SK-N-MC (cell line): ENCODE results near the gene MSANTD2.

Experiments used
- DNase-seq: peaks from one replicate; pipeline ENCODE4 v3.0.0-alpha.2; 2011; ENCODE audit warnings: low read depth, low spot score
- H3K27ac ChIP-seq: fragments of 200-600 bp; sonication (generic); 2 replicates; pipeline ENCODE4 v1.5.1; 2016; ENCODE audit warnings: mixed run types
- H3K36me3 ChIP-seq: fragments of 200-600 bp; sonication (generic); 2 replicates; pipeline ENCODE4 v1.6.1; 2017; ENCODE audit warnings: antibody characterized with exemption, low read length, mixed read lengths; ENCODE audit not compliant: insufficient read depth
- H3K4me3 ChIP-seq: fragments of 200-600 bp; sonication (generic); 2 replicates; pipeline ENCODE4 v1.5.1; 2016
- H3K9ac ChIP-seq: fragments of 200-600 bp; sonication (generic); 2 replicates; pipeline ENCODE4 v1.8.0; 2017; ENCODE audit warnings: mixed run types, mixed read lengths; ENCODE audit not compliant: insufficient read length
- H3K9me3 ChIP-seq: fragments of 200-600 bp; sonication (generic); 2 replicates; pipeline ENCODE4 v1.6.1; 2017; ENCODE audit warnings: low read depth, mild to moderate bottlenecking, antibody characterized with exemption, low read length, moderate library complexity, mixed read lengths
- EZH2 ChIP-seq: fragments of 200-600 bp; sonication (generic); IDR thresholded peaks from one replicate; pipeline ENCODE4 v1.6.1; 2017; ENCODE audit warnings: antibody characterized with exemption
- FOXP2 ChIP-seq: optimal IDR thresholded peaks from 2 replicates; pipeline ENCODE3; 2011; ENCODE audit warnings: mild to moderate bottlenecking, moderate library complexity; ENCODE audit not compliant: insufficient read depth; ENCODE audit errors: extremely low read length, control extremely low read depth
- POLR2AphosphoS5 ChIP-seq: IDR thresholded peaks from 2 replicates; pipeline ENCODE4 v1.6.1; 2012; ENCODE audit warnings: mild to moderate bottlenecking, low read depth, low read length, borderline replicate concordance

MSANTD2 gene

GRCh38 chr11:124760806-124761205, 39.4 kb downstream of the MSANTD2 start:
- no peak overlapping the region for H3K9ac ChIP-seq
- TF ChIP-seq POLR2AphosphoS5 (no peak), EZH2 (no peak), FOXP2 (no peak)
- no peak for DNase-seq
- H3K36me3 ChIP-seq, result no peaks in the 10 kb centered on the region
- H3K9me3 ChIP-seq, result no peaks in the 10 kb centered on the region
- H3K4me3 ChIP-seq, result no peak overlapping the region
- H3K27ac ChIP-seq, result no peak overlapping the region

GRCh38 chr11:124760205-124760652, 40.0 kb downstream of the MSANTD2 start:
- Histone ChIP-seq H3K27ac (no peak overlapping the region), H3K9me3 (no peaks in the 10 kb centered on the region), H3K4me3 (no peak overlapping the region), H3K36me3 (no peaks in the 10 kb centered on the region), H3K9ac (no peak overlapping the region)
- DNase-seq, result no peak
- no peak for TF ChIP-seq FOXP2

DNA sequence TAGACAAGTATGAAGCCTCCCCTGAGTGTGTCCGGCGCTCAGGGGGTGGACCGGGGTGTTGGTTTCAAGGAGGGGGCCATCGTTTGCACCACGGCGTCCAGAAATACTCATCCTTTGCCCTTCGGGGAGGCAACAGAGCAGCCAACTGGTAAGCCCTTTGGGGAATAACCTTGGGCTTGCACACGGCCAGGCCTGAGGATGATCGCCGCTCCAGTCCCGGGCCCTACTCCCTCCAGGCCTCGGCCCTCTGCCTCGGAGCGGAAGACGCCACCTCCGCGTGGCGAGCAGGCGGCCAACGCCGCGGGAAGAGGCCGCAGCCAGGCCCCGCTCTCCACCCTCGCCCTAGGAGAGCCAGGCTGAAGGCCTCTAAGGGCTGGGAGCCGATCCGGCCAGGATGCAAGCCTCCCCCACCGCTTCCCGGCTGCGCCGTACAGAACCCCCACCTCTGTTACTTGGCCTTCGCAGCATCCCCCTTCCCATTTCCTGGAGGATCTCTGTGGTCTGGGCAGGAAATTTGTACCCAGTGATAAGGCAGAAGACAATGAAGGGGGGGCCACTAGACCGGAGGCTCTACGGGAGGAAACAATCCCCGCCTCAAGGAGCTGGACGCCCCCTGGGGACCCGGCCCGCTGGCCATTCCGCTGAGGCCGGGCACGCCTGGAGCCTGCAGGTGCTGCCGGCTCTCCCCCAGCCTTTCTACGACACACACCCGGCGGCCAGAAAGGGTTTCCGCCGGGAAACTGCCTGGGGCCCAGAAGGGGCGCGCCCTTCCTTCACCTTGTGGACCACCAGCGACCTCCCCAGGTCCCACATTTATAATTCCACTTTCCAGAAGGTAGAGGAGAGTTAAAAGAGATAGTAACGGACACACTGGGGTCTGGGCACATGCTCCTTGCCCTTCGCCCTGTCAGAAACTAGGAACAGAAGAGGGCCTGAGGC, 40.7 kb downstream of the MSANTD2 start:
- H3K4me3 ChIP-seq, result no peak overlapping the region
- H3K9ac ChIP-seq, result no peak overlapping the region
- no peak overlapping the region for H3K27ac ChIP-seq
- DNase-seq, result no peak
- H3K9me3 ChIP-seq, result no peaks in the 10 kb centered on the region
- no peaks in the 10 kb centered on the region for H3K36me3 ChIP-seq
- TF ChIP-seq EZH2 (no peak), FOXP2 (no peak), POLR2AphosphoS5 (no peak)

GRCh38 chr11:124758355-124759265, 41.6 kb downstream of the MSANTD2 start:
- H3K9ac ChIP-seq, result no peak overlapping the region
- peak overlapping the region; percentile 74 for H3K4me3 ChIP-seq
- no peak overlapping the region for H3K27ac ChIP-seq
- no peaks in the 10 kb centered on the region for H3K9me3 ChIP-seq
- no peaks in the 10 kb centered on the region for H3K36me3 ChIP-seq
- TF ChIP-seq POLR2AphosphoS5, result no peak
- TF ChIP-seq EZH2, result no peak
- no peak for TF ChIP-seq FOXP2
- DNase-seq, result no peak

DNA sequence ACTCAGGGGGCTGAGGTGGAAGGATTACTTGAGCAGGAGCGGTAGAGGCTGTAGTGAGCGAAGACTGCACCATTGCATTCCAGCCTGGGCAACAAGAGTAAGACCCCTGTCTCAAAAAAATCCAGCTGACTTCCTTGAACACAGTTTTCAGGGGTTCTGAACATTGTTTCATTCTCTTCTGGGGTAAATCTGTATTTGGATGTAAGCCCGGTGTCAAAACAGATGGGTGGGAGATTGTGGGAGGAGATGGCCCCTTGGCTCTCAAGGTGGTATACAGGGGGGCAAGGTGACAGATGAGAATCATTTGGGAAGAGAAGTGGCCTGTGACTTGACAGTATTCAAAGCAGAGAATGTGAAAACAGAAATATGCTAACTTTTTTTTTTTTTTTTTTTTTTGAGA, 42.9 kb downstream of the MSANTD2 start:
- Histone ChIP-seq H3K36me3 (no peaks in the 10 kb centered on the region), H3K9me3 (no peaks in the 10 kb centered on the region), H3K9ac (no peak overlapping the region), H3K27ac (no peak overlapping the region), H3K4me3 (no peak overlapping the region)
- no peak for DNase-seq
- no peak for TF ChIP-seq POLR2AphosphoS5
- no peak for TF ChIP-seq EZH2
- no peak for TF ChIP-seq FOXP2

DNA sequence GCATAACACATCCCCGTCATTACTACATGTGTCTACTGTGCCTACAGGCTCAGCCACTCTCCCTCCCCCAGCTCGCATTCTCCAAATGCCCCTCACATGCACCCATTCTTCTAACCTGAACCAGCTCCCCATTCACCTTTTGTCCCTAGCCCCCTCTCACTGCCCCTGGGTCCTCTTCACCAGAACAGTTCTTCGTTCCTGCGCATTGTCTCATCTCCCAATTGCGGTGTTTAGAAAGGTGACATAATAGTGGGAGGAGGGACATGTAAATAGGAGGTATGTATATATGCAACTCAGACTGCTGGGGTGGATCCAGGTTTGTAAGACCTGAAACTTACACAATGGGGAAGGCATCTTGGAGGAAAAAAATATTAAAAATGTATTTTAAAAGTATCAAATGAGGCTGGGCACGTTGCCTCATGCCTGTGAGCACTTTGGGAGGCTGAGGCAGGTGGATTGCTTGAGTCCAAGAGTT, 43.4 kb downstream of the MSANTD2 start:
- Histone ChIP-seq H3K27ac (no peak overlapping the region), H3K4me3 (no peak overlapping the region), H3K9me3 (no peaks in the 10 kb centered on the region), H3K36me3 (no peaks in the 10 kb centered on the region), H3K9ac (no peak overlapping the region)
- TF ChIP-seq EZH2, result no peak
- no peak for TF ChIP-seq POLR2AphosphoS5
- no peak for TF ChIP-seq FOXP2
- no peak for DNase-seq

DNA sequence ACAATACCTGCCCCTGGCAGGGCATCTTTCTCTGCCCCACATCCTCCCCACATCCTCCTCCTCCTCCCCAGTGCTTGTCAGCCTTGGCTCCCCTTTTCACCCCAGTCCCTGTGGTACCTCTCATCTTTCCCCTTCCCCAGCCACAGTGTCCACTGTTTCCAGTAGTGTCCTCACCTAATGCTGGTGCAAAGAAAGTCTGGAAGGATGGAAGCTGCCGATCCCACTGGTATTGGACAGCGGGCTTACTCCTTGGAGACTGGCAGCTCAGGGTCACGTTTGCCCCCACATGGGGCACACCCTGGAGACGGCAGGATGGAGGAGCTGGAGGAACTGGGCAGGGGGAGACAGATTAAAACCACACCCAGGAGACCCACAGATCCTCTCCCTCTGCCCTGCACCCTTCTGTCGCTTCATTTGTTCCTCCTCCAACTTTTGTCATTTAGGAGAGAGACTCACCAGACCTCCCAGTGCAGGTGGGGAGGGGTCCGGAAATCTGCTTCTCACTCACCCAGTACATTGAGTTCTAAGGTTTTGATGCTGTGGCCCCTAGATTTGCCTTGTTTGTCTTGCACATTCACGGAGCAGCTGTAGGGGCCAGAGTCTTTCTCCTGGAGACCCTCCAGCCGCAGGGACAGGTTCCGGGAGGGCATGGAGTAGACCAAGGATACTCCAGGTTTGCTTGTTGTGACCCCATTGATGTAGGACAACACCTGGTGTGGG, 44.0 kb downstream of the MSANTD2 start:
- no peak overlapping the region for H3K9ac ChIP-seq
- no peaks in the 10 kb centered on the region for H3K36me3 ChIP-seq
- DNase-seq, result no peak
- TF ChIP-seq POLR2AphosphoS5, result no peak
- TF ChIP-seq FOXP2, result no peak
- TF ChIP-seq EZH2, result no peak
- no peak overlapping the region for H3K27ac ChIP-seq
- H3K9me3 ChIP-seq, result no peaks in the 10 kb centered on the region
- H3K4me3 ChIP-seq, result no peak overlapping the region
